ELF-1 (cell line): ENCODE results near the gene GPC5.

ENCODE experiments used
- DNase-seq: peaks from one replicate; pipeline ENCODE4 v3.0.0-alpha.2; 2016; ENCODE audit warnings: low read depth, low spot score

The GPC5 gene

GRCh38 chr13:91592056-91593014, 193.9 kb downstream of the GPC5 start:
- no peak for DNase-seq

GRCh38 chr13:91593456-91593855, 195.0 kb downstream of the GPC5 start:
- no peak for DNase-seq

GRCh38 chr13:91594061-91594460, 195.6 kb downstream of the GPC5 start:
- no peak for DNase-seq

- DNase-seq = no peak
Observed at GRCh38 chr13:91595677-91596076, 197.3 kb downstream of the GPC5 start.

- no peak for DNase-seq
Observed at GRCh38 chr13:91596842-91597241, 198.4 kb downstream of the GPC5 start.

GRCh38 chr13:91598655-91599054, 200.2 kb downstream of the GPC5 start:
- no peak for DNase-seq

- no peak for DNase-seq
Observed at GRCh38 chr13:91601273-91601672, 202.9 kb downstream of the GPC5 start.

GRCh38 chr13:91601807-91602206, 203.4 kb downstream of the GPC5 start:
- no peak for DNase-seq

GRCh38 chr13:91609353-91609752, 210.9 kb downstream of the GPC5 start:
- no peak for DNase-seq

GRCh38 chr13:91618315-91618714, 219.9 kb downstream of the GPC5 start:
- DNase-seq = no peak

GRCh38 chr13:91620670-91621141, 222.3 kb downstream of the GPC5 start:
- DNase-seq = no peak

- DNase-seq = no peak
Observed at GRCh38 chr13:91621161-91621560, 222.7 kb downstream of the GPC5 start.

- DNase-seq = no peak
Observed at GRCh38 chr13:91621963-91622362, 223.5 kb downstream of the GPC5 start.

- no peak for DNase-seq
Observed at GRCh38 chr13:91622778-91623550, 224.5 kb downstream of the GPC5 start.

- DNase-seq = no peak
Observed at GRCh38 chr13:91627952-91628739, 229.7 kb downstream of the GPC5 start.

GRCh38 chr13:91630946-91631345, 232.5 kb downstream of the GPC5 start:
- no peak for DNase-seq

GRCh38 chr13:91632086-91632485, 233.7 kb downstream of the GPC5 start:
- no peak for DNase-seq

- DNase-seq = no peak
Observed at GRCh38 chr13:91639330-91639729, 240.9 kb downstream of the GPC5 start.

GRCh38 chr13:91643394-91643793, 245.0 kb downstream of the GPC5 start:
- DNase-seq = no peak

- DNase-seq = no peak
Observed at GRCh38 chr13:91644806-91645205, 246.4 kb downstream of the GPC5 start.

GRCh38 chr13:91647361-91647990, 249.1 kb downstream of the GPC5 start:
- peak; percentile 69 for DNase-seq
